HCT116 (cell line): Measurements from ENCODE around the gene GALC.

Source experiments
- ATF3 ChIP-seq: IDR thresholded peaks from 2 replicates; pipeline ENCODE4 v1.6.1; 2012
- CEBPB ChIP-seq: IDR thresholded peaks from 2 replicates; pipeline ENCODE4 v1.6.1; 2012; ENCODE audit warnings: low read depth
- CTCF ChIP-seq, 3 experiments: fragments of 200-600 bp in 1 of 3; sonication (generic) in 1 of 3; IDR thresholded peaks in 2 of 3; conservative IDR thresholded peaks in 1 of 3; 2 replicates each; pipeline ENCODE4 v1.5.1; 2012 to 2017; ENCODE audit warnings: low read depth in 2 of 3, low read length in 2 of 3, antibody characterized with exemption in 1 of 3, borderline replicate concordance in 1 of 3, control low read depth in 1 of 3, mild to moderate bottlenecking in 1 of 3, mixed read lengths in 1 of 3, mixed run types in 1 of 3, moderate library complexity in 1 of 3; ENCODE audit not compliant: insufficient read depth in 1 of 3
- EZH2 ChIP-seq: fragments of 200-600 bp; sonication (generic); IDR thresholded peaks from 2 replicates; pipeline ENCODE4 v1.6.1; 2017; ENCODE audit warnings: antibody characterized with exemption, mixed run types
- EZH2phosphoT487 ChIP-seq: fragments of 200-600 bp; IDR thresholded peaks from 2 replicates; pipeline ENCODE4 v1.6.1; 2018; ENCODE audit warnings: antibody characterized with exemption, borderline replicate concordance
- JUND ChIP-seq: IDR thresholded peaks from 2 replicates; pipeline ENCODE4 v1.6.1; 2012
- POLR2A ChIP-seq: IDR thresholded peaks from 2 replicates; pipeline ENCODE4 v1.7.0; 2011; ENCODE audit warnings: borderline replicate concordance; ENCODE audit not compliant: insufficient read depth, insufficient read length; ENCODE audit errors: extremely low read depth
- POLR2AphosphoS5 ChIP-seq: IDR thresholded peaks from 2 replicates; pipeline ENCODE4 v1.6.1; 2011; ENCODE audit warnings: mild to moderate bottlenecking, low read depth, low read length, moderate library complexity
- RAD21 ChIP-seq: IDR thresholded peaks from 2 replicates; pipeline ENCODE4 v1.6.1; 2012; ENCODE audit warnings: low read depth, mild to moderate bottlenecking
- SP1 ChIP-seq: IDR thresholded peaks from 2 replicates; pipeline ENCODE4 v1.6.1; 2012; ENCODE audit warnings: low read depth
- TCF7L2 ChIP-seq: IDR thresholded peaks from 2 replicates; pipeline ENCODE4 v1.7.0; 2011; ENCODE audit warnings: borderline replicate concordance, inconsistent platforms; ENCODE audit not compliant: insufficient read depth, insufficient read length; ENCODE audit errors: extremely low read depth
- YY1 ChIP-seq: IDR thresholded peaks from 2 replicates; pipeline ENCODE4 v1.6.1; 2011; ENCODE audit warnings: low read length, low read depth, moderate library complexity, mild to moderate bottlenecking; ENCODE audit not compliant: insufficient replicate concordance; ENCODE audit errors: extremely low read depth
- ZFX ChIP-seq: fragments of 450-650 bp; IDR thresholded peaks from 2 replicates; pipeline ENCODE4 v1.6.1; 2017

- TF ChIP-seq CTCF (IDR thresholded peaks at IDR 0.05 in 2 of 3, conservative IDR thresholded peaks at IDR 0.05 in 1 of 3; ENCODE audit: borderline replicate concordance in 1 of 3, insufficient read depth in 1 of 3, low read depth in 2 of 3, low read length in 2 of 3) (no peak), POLR2AphosphoS5 (no peak), SP1 (no peak), POLR2A (no peak), ATF3 (no peak), YY1 (no peak), RAD21 (no peak), EZH2 (no peak), JUND (no peak), TCF7L2 (no peak), ZFX (no peak), EZH2phosphoT487 (no peak), CEBPB (no peak)
Observed at GRCh38 chr14:87961246-87961645, 31.7 kb downstream of the GALC start.
